H9 (cell line): ENCODE data around the gene TBL3. TPM values are rescaled to one million over a fixed set of nuclear protein-coding genes. Genes with fewer than 3 reads are reported as not detected.

Source experiments
- DNase-seq: peaks from one replicate; pipeline ENCODE4 v3.0.0-alpha.2; 2017
- H2AFZ ChIP-seq: one replicate; pipeline ENCODE4 v1.6.1; 2013; ENCODE audit warnings: mild to moderate bottlenecking, low read length, control low read depth, moderate library complexity
- H2AK5ac ChIP-seq: 2 replicates; pipeline ENCODE4 v1.6.1; 2013; ENCODE audit warnings: low read length, control low read depth, mixed read lengths; ENCODE audit not compliant: insufficient read length
- H2BK120ac ChIP-seq: one replicate; pipeline ENCODE4 v1.6.1; 2013; ENCODE audit warnings: low read depth, mild to moderate bottlenecking, low read length, control low read depth, inconsistent platforms; ENCODE audit not compliant: poor library complexity, severe bottlenecking
- H2BK12ac ChIP-seq: 2 replicates; pipeline ENCODE4 v1.6.1; 2013; ENCODE audit warnings: low read length, control low read depth, mixed read lengths, low read depth; ENCODE audit not compliant: insufficient read length
- H2BK15ac ChIP-seq: 2 replicates; pipeline ENCODE4 v1.6.1; 2013; ENCODE audit warnings: low read depth, low read length, control low read depth
- H2BK20ac ChIP-seq: one replicate; pipeline ENCODE4 v1.6.1; 2013; ENCODE audit warnings: low read depth, mild to moderate bottlenecking, low read length, control low read depth, inconsistent platforms; ENCODE audit not compliant: poor library complexity, severe bottlenecking
- H2BK5ac ChIP-seq: 2 replicates; pipeline ENCODE4 v1.6.1; 2013; ENCODE audit warnings: low read length, control low read depth, mixed read lengths; ENCODE audit not compliant: insufficient read length
- H3K14ac ChIP-seq: 2 replicates; pipeline ENCODE4 v1.6.1; 2013; ENCODE audit warnings: low read length, control low read depth; ENCODE audit not compliant: insufficient read depth
- H3K18ac ChIP-seq: 2 replicates; pipeline ENCODE4 v1.6.1; 2013; ENCODE audit warnings: low read depth, mild to moderate bottlenecking, mixed read lengths, low read length, control low read depth; ENCODE audit not compliant: insufficient read length
- H3K23ac ChIP-seq: 2 replicates; pipeline ENCODE4 v1.6.1; 2013; ENCODE audit warnings: low read length, control low read depth, mixed read lengths, low read depth; ENCODE audit not compliant: insufficient read length
- H3K23me2 ChIP-seq: 2 replicates; pipeline ENCODE4 v1.6.1; 2013; ENCODE audit warnings: low read depth, mild to moderate bottlenecking, mixed read lengths, low read length, control low read depth; ENCODE audit not compliant: insufficient read length, poor library complexity, severe bottlenecking
- H3K27ac ChIP-seq: 2 replicates; pipeline ENCODE4 v1.5.1; 2013; ENCODE audit warnings: low read length, control low read depth, mixed read lengths, low read depth; ENCODE audit not compliant: insufficient read length
- H3K27me3 ChIP-seq: 2 replicates; pipeline ENCODE4 v1.6.1; 2013; ENCODE audit warnings: low read length, control low read depth, inconsistent platforms; ENCODE audit not compliant: insufficient read depth
- H3K4ac ChIP-seq: 2 replicates; pipeline ENCODE4 v1.6.1; 2013; ENCODE audit warnings: low read depth, mild to moderate bottlenecking, control low read depth, inconsistent platforms, low read length, moderate library complexity
- H3K4me1 ChIP-seq: 2 replicates; pipeline ENCODE4 v1.6.1; 2013; ENCODE audit warnings: low read length, control low read depth, inconsistent platforms; ENCODE audit not compliant: insufficient read depth
- H3K4me2 ChIP-seq: 2 replicates; pipeline ENCODE4 v1.6.1; 2013; ENCODE audit warnings: low read length, control low read depth, mixed read lengths; ENCODE audit not compliant: insufficient read length, insufficient read depth
- H3K56ac ChIP-seq: 2 replicates; pipeline ENCODE4 v1.6.1; 2013; ENCODE audit warnings: low read depth, mild to moderate bottlenecking, mixed read lengths, low read length, control low read depth; ENCODE audit not compliant: insufficient read length
- H3K79me1 ChIP-seq: 2 replicates; pipeline ENCODE4 v1.6.1; 2013; ENCODE audit warnings: low read depth, mild to moderate bottlenecking, moderate library complexity, low read length, control low read depth, inconsistent platforms; ENCODE audit not compliant: insufficient read depth, poor library complexity, severe bottlenecking
- H3K79me2 ChIP-seq: 2 replicates; pipeline ENCODE4 v1.6.1; 2013; ENCODE audit warnings: low read length, control low read depth, inconsistent platforms; ENCODE audit not compliant: insufficient read depth
- H3K9ac ChIP-seq: 2 replicates; pipeline ENCODE4 v1.6.1; 2013; ENCODE audit warnings: low read length, control low read depth, mixed read lengths; ENCODE audit not compliant: insufficient read length; ENCODE audit errors: extremely low read depth
- H3K9me3 ChIP-seq: one replicate; pipeline ENCODE4 v1.6.1; 2013; ENCODE audit warnings: low read depth, low read length, inconsistent platforms; ENCODE audit not compliant: control insufficient read depth
- H3T11ph ChIP-seq: one replicate; pipeline ENCODE4 v1.6.1; 2013; ENCODE audit warnings: mild to moderate bottlenecking, low read length, control low read depth, inconsistent platforms
- H4K20me1 ChIP-seq: one replicate; pipeline ENCODE4 v1.6.1; 2013; ENCODE audit not compliant: control insufficient read depth, insufficient read length, insufficient read depth
- H4K5ac ChIP-seq: 2 replicates; pipeline ENCODE4 v1.6.1; 2013; ENCODE audit warnings: low read depth, mild to moderate bottlenecking, mixed read lengths, low read length, control low read depth; ENCODE audit not compliant: insufficient read length
- H4K8ac ChIP-seq: replicated peaks from 2 replicates; pipeline ENCODE4 v1.6.1; 2013; ENCODE audit warnings: low read length, control low read depth, mixed read lengths, low read depth; ENCODE audit not compliant: insufficient read length
- H4K91ac ChIP-seq: 2 replicates; pipeline ENCODE4 v1.6.1; 2013; ENCODE audit warnings: low read depth, mild to moderate bottlenecking, moderate library complexity, mixed read lengths, low read length, control low read depth; ENCODE audit not compliant: insufficient read length
- H3K27ac Mint-ChIP-seq, 3 experiments: 2 replicates in 2 of 3; 3 replicates in 1 of 3; pipeline ENCODE4 v1.8.0; 2020 to 2021; ENCODE audit warnings: mixed read lengths in 3 of 3, mild to moderate bottlenecking in 1 of 3, moderate library complexity in 1 of 3
- H3K27me3 Mint-ChIP-seq: 2 replicates; pipeline ENCODE4 v1.8.0; 2021; ENCODE audit warnings: low read depth, mild to moderate bottlenecking, moderate library complexity, mixed read lengths
- H3K36me3 Mint-ChIP-seq, 3 experiments: 2 replicates in 2 of 3; 3 replicates in 1 of 3; pipeline ENCODE4 v1.8.0; 2020 to 2021; ENCODE audit warnings: low read depth in 3 of 3, mixed read lengths in 3 of 3; ENCODE audit not compliant: insufficient read depth in 1 of 3
- H3K4me1 Mint-ChIP-seq, 2 experiments: 2 replicates each; pipeline ENCODE4 v1.8.0; 2020; ENCODE audit warnings: mixed read lengths in 2 of 2
- H3K4me3 Mint-ChIP-seq, 2 experiments: 2 replicates in 1 of 2; 3 replicates in 1 of 2; pipeline ENCODE4 v1.8.0; 2020 to 2021; ENCODE audit warnings: mild to moderate bottlenecking in 2 of 2, mixed read lengths in 2 of 2, moderate library complexity in 1 of 2
- H3K9me3 Mint-ChIP-seq, 2 experiments: 2 replicates in 1 of 2; 3 replicates in 1 of 2; pipeline ENCODE4 v1.8.0; 2020; ENCODE audit warnings: mild to moderate bottlenecking in 2 of 2, mixed read lengths in 2 of 2, moderate library complexity in 1 of 2
- WGBS: extraction: QIAGEN DNeasy Blood & Tissue Kit; methylation state at CpG from one replicate; pipeline ENCODE4 v1.1.7; 2013; ENCODE audit warnings: missing lambda C conversion rate, low lambda C conversion rate, mixed read lengths; ENCODE audit not compliant: insufficient read length; ENCODE audit errors: extremely low coverage; 5-methylcytosine and 5-hydroxymethylcytosine counted together
- total RNA-seq: library from RNA; stranded (reverse); gene quantifications from 2 replicates; pipeline ENCODE4 v1.2.1, GENCODE V29; 2021
- TF ChIP-seq, protein P1 (sequence below): fragments of 200-600 bp; sonication (generic); conservative IDR thresholded peaks from 3 replicates; pipeline ENCODE4 v1.8.0; 2021; ENCODE audit warnings: antibody characterized with exemption, mild to moderate bottlenecking

Gene TBL3
- total RNA-seq, 1 experiment from 2014 or later = 54.0 TPM

GRCh38 chr16:2009164-2009711 lies 37.4 kb downstream of the TBL3 start:
- Histone ChIP-seq H2BK15ac (no peak overlapping the region), H3K14ac (0 out of 2 replicates have a peak overlapping the region, but pooled peaks have one; percentile 25), H4K8ac (no peak overlapping the region), H3T11ph (no peak overlapping the region), H4K20me1 (no peaks in the 10 kb centered on the region), H3K23ac (no peak overlapping the region), H3K18ac (no peak overlapping the region), H2BK120ac (no peak overlapping the region), H3K9me3 (no peaks in the 10 kb centered on the region), H3K4me1 (peaks cover 6% of the 10 kb centered on the region; the same call in 1 of the 2 replicates), H3K27me3 (no peaks in the 10 kb centered on the region), H3K79me2 (peaks cover 26% of the 10 kb centered on the region; the same call in 1 of the 2 replicates), H3K27ac (no peak overlapping the region), H3K79me1 (peaks cover 21% of the 10 kb centered on the region), H2AK5ac (no peak overlapping the region), H3K4me2 (peak overlapping the region; percentile 73), H2BK20ac (no peak overlapping the region), H4K91ac (no peak overlapping the region), H2BK12ac (no peak overlapping the region), H3K9ac (peak overlapping the region; percentile 83), H3K4ac (no peak overlapping the region), H2AFZ (no peak overlapping the region), H3K56ac (no peak overlapping the region), H2BK5ac (no peak overlapping the region), H3K23me2 (peaks cover 11% of the 10 kb centered on the region), H4K5ac (no peak overlapping the region)
- Mint-ChIP-seq H3K27ac (no peak overlapping the region), H3K4me3 (peak overlapping the region; percentile 78 to 81), H3K9me3 (no peaks in the 10 kb centered on the region; a peak in 1 of 5 replicates), H3K36me3 (peaks cover 5 to 16% (median 12%) of the 10 kb centered on the region in 3 experiments), H3K27me3 (no peaks in the 10 kb centered on the region; the same call in 1 of the 2 replicates), H3K4me1 (peaks cover 21 to 34% of the 10 kb centered on the region in 2 experiments)
- no CpG with 5 or more reads among the region's 55 CpGs for WGBS
- TF ChIP-seq, protein P1, sequence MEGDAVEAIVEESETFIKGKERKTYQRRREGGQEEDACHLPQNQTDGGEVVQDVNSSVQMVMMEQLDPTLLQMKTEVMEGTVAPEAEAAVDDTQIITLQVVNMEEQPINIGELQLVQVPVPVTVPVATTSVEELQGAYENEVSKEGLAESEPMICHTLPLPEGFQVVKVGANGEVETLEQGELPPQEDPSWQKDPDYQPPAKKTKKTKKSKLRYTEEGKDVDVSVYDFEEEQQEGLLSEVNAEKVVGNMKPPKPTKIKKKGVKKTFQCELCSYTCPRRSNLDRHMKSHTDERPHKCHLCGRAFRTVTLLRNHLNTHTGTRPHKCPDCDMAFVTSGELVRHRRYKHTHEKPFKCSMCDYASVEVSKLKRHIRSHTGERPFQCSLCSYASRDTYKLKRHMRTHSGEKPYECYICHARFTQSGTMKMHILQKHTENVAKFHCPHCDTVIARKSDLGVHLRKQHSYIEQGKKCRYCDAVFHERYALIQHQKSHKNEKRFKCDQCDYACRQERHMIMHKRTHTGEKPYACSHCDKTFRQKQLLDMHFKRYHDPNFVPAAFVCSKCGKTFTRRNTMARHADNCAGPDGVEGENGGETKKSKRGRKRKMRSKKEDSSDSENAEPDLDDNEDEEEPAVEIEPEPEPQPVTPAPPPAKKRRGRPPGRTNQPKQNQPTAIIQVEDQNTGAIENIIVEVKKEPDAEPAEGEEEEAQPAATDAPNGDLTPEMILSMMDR = no peak
- DNase-seq = no peak
